ENCODE results near the gene ERG28.
"Not testable (repeated sequence)": the region's sequence is repeated elsewhere in the genome, so short reads cannot be mapped to it uniquely, and the experiment has no call there.

Gene ERG28

DNA sequence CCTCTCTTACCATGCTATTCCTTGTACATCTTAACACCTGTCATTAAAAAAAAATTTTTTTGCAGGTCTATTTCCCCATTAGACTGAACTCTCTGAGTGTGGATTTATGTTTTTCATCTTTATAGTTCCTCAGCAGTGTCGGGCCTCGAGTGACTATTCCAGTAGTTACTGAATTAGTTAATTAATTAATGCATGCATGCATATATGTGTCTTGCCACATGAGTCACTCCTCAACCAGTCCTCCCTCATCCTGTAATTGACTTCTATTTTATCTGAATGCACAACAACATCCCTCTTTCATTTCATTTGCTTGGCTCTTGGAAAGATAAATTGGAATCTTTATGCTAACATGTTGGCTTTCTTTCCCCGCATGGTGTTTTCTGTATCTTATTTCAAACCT is 35.6 kb downstream of the ERG28 start:
- no peak for DNase-seq (ENCODE audit: low spot score)

GRCh38 chr14:75619548-75619947 is 41.1 kb downstream of the ERG28 start:
- DNase-seq (ENCODE audit: low spot score), result no peak

DNA sequence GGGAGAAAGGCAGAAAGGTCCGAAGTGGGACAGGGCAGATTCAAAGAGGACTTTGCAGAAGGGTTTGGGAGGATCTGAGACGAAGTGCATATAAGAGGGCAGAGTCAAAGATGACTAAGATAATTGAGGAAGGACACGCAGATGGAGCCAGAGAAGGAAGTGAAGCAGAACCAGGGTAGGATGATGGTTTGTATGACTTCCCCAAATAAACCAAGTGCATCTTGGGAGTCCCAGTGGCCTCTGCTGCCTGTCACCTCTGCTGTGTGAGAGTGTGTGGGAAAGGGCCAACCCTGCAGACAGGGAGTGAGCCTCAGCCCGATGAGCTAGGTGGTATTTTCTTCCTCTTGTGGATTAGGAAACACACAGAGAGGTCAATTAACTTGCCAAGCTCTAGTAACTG is 45.5 kb downstream of the ERG28 start:
- no peak for DNase-seq (ENCODE audit: low spot score)

DNA sequence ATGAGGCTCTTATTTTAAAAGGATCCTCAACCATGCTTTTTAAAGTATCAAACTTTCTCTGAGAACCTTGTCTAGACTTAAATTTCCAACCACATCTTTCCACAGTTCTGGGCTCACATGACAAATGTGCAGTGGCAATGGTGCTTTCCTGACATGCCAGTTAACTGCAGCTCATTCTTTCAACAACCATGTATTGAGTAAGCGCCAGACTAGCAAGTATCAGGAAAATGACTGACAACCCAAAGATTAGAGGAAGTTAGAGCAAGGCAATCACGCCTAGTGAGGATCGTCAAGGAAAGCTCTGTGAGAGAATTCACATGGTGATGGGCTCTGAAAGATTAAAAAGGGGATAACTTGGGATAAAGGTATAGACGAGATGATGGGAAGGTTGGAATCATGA is 46.5 kb downstream of the ERG28 start:
- DNase-seq (ENCODE audit: low spot score), result no peak

GRCh38 chr14:75612157-75612556 is 48.5 kb downstream of the ERG28 start:
- no peak for DNase-seq (ENCODE audit: low spot score)

DNA sequence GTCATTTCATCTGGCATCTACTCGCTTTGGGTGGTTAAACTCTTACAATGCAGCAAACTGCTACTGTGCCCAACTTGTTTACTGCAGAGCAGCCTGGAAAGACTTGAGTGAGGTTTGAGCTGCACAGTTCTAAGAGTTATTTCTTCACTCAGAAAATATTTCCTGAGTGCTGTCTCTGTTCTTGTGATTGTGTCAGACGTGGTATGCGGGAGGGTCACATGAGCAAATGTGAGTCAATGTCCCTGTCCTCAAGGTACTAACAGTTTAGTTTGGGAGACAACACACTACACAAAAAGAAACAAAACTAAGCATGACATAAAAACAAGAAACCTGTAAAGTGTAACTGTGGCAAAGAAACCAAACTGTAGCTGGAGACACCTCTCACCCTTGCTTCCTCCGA is 49.8 kb downstream of the ERG28 start:
- DNase-seq (ENCODE audit: low spot score), result no peak

GRCh38 chr14:75609606-75610475 is 50.8 kb downstream of the ERG28 start:
- DNase-seq (ENCODE audit: low spot score), result no peak

- DNase-seq (ENCODE audit: low spot score), result no peak
Observed at GRCh38 chr14:75609116-75609515, 51.6 kb downstream of the ERG28 start.

- DNase-seq (ENCODE audit: low spot score), result no peak
Observed at GRCh38 chr14:75607842-75608640, 52.6 kb downstream of the ERG28 start.

- DNase-seq (ENCODE audit: low spot score), result no peak
Observed at GRCh38 chr14:75607044-75607443, 53.6 kb downstream of the ERG28 start.

GRCh38 chr14:75605916-75606315 is 54.8 kb downstream of the ERG28 start:
- DNase-seq (ENCODE audit: low spot score), result no peak

DNA sequence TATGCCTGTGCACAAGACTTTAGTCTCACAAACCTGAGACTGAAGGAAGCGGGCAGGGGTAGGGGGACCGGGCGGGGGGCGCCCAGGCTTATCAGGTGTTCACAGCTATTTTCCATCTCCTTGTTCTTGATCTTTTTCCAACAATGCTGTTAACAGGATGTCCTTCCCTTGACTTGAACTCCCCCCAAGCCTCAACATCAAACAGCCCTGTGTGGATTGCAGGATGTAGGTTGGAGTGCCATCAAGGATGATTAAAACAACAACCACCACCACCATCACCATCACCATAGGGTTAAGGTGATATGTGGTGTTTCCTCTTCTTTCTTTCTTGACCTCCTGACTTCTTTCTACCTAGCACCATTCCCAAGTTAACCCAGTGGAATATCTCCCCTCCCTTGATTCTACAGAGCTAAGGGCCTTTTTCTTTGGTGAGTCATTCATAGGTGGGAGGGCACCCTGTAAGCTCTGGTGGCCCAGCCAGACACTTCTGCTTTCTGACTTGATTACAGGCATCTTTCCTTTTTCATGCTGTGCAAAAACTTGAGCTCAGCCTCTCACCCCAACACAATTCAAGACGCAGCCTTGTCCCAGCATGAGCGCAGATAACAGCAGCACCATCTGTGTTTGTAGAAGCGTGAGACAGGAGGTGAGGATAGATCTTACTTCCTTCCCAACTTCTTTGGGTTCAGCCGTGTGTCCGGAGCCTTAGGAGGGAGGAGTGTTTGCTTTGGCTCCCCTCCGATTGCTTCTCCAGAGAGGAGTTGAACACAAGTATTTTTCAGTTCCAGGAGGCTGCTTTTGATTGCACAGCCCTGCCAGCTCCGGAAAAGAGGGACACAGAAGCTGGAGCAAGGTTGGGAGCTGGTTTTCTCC is 55.5 kb downstream of the ERG28 start:
- no peak for DNase-seq (ENCODE audit: low spot score)

GRCh38 chr14:75602503-75602902 is 58.2 kb downstream of the ERG28 start:
- no peak for DNase-seq (ENCODE audit: low spot score)

DNA sequence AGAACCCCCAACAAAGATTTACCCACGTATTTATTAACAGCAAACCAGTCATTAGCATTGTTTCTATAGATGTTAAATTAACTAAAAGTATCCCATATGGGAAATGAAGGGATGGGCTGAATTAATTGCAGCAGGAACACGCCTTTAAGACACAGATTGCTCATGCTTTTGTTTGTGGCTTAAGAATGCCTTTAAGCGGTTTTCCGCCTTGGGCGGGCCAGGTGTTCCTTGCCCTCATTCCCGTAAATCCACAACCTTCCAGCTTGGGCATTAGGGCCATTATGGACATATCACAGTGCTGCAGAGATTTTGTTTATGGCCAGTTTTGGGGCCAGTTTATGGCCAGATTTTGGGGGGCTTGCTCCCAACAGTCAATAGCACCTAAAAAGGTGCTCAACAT is 59.6 kb downstream of the ERG28 start:
- DNase-seq (ENCODE audit: low spot score), result not testable (repeated sequence)

DNA sequence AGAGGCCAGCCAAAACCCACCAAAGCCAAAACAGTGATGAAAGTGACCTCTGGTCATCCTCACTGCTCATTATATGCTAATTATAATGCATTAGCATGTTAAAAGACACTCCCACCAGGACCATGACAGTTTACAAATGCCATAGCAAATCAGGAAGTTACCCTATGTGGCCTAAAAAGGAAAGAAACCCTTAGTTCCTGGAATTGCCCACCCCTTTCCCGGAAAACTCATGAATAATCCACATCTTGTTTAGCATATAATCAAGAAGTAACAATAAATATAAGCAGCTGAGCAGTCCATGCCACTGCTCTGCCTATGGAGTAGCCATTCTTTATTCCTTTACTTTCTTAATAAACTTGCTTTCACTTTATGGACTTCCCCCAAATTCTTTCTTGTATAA is 60.6 kb downstream of the ERG28 start:
- DNase-seq (ENCODE audit: low spot score), result not testable (repeated sequence)
